Right renal pelvis (tissue), 4 donors: ENCODE data around the gene TREM1. TPM values are rescaled to one million over a fixed set of nuclear protein-coding genes. Genes with fewer than 3 reads are reported as not detected.
"Not testable (repeated sequence)": the region's sequence is repeated elsewhere in the genome, so short reads cannot be mapped to it uniquely, and the experiment has no call there.

Experiments
- DNase-seq, 4 donors: peaks; one replicate each; pipeline ENCODE4 v3.0.0-alpha.2; 2013; ENCODE audit warnings: low read depth in 4 of 4, low spot score in 3 of 4, missing footprints in 1 of 4
- polyA plus RNA-seq, 4 donors: library from polyadenylated mRNA; unstranded; fragments of 120-200 nt; gene quantifications; one replicate each; pipeline ENCODE4 v1.2.1, GENCODE V29; 2013; ENCODE audit not compliant: insufficient read length in 4 of 4

TREM1 gene
- polyA plus RNA-seq, 4 donors, result 0.29 TPM; not detected in 3

- no peak for DNase-seq
Observed at GRCh38 chr6:41266541-41266940, 19.9 kb downstream of the TREM1 start.

DNA sequence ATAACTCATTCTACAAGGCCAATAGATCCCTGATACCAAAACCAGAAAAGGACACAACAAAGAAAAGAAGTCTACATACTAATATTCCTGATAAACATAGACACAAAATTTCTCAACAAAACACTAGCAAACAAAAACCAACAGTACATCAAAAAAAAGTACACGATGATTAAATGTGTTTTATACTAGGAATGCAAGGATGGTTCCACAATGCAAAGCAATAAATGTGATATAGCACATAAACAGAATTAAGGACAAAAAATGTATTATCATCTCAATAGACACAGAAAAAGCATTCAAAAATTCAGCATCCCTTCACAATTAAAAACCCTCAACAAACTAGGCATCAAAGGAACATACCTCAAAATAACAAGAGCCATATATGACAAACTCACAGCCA, 23.2 kb downstream of the TREM1 start:
- no peak for DNase-seq

DNA sequence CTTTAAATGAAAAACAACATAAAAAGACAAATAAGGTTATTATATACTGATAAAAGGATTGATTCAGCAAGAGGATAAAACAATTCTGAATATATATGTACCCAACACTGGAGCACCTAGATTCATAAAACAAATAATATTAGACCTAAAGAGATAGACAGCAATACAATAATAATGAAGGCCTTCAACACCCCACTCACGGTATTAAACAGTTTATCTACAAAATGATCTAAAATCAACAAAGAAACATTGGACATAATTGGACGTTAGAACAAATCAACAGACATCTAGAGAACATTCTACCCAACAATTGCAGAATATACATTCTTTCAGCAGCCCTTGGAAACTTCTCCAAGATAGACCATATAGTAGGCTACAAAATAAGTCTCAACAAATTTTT, 24.1 kb downstream of the TREM1 start:
- DNase-seq, result no peak

DNA sequence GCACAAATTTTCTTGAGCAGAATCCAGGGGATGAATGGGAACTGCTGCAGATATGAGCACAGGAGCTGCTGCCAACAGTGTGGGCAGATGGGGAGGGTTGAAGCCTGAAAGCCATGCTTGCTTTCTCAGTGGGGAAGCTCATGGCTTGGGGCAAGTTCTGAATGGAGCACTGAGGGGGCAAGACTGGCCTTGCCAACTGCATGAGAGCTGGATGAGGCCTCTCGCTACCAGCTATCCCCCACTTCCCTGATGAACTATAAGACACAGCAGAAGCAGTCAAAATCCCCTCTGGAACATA, 28.3 kb downstream of the TREM1 start:
- DNase-seq, result no peak

- DNase-seq, result peak; percentile 75 to 85 (median 80)
Observed at GRCh38 chr6:41257369-41258195, 28.9 kb downstream of the TREM1 start.

DNA sequence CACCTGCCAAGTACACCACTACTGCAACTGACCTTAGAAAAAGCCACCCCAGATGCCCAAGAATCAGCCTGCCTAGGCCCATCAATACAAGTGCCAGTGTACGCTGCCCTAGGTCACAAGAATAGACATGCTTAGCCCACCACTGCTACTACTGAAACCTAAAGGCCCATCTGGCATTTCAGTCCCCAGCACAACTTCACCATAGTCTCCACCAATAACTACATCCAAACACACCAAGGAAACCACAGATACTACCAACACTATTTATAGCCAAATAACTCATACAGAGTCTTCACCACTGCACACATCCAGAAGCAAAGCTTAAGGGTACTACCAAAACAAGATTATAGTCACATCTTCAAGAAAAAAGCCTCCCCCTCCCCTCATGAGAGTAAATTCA, 30.1 kb downstream of the TREM1 start:
- no peak for DNase-seq

DNA sequence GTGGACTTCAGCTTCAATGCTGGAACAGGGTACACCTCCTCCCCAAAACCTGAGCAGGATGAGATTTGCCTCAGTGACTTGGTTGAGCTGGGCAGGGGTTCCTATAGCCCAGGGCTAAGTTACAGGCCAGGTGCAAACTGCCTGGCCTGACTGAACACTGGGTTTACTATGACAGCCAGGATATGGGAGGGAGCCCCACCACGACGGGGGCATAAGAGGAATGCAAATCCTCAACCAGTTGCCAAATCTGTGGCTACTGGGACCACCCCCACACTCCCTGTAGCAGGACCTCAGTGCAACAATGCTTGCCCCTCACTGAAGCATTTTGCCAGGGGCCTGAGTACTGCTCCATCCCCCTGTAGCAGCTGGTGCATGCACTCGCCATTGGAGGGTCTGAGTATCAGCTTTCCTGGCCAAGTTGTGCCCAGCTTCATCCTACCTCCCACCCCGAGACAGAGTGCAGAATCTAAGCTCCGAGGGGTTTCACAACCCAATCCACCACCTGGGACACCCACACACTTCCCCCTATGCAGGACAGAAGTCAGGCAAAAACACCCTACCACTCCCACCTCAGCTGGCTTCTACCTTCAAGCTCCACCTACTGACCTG, 30.7 kb downstream of the TREM1 start:
- DNase-seq, result no peak

- no peak for DNase-seq
Observed at GRCh38 chr6:41255110-41255509, 31.4 kb downstream of the TREM1 start.

DNA sequence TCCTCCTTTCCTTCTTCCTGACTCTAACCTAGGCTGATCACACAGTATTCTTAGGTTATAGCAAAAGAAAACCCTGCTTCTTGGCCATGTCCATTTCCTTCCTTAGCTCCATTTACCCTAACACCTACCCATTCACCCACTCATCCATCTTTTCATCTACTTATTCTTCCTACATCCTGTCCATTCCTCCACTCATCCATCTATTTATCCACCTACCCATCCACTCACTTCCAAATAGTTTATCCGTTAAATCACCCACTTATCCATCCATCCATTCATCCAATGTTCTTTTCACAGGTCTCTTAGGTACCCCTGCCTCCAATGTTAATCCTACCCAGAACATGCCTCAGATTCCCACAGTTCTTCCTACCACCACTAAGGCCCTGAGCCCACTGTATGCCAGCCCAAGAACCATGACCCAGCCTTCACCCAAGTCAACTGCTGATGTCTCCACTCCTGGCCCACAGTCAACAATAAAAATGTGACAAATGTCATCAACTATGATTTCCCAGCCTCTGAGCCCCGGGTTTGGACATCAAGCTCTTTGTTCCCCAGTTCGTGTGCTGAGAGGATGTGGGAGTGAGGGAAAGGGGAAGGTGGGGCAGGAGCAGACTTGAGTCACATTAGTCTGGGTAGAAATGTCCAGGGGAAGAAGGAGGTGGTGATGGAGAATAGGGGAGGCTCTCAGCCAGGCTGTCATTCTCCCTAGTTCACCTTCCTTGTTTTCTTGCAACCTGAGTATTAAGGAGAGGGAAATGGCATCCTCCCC, 33.9 kb downstream of the TREM1 start:
- DNase-seq, result no peak

- DNase-seq, result no peak
Observed at GRCh38 chr6:41247882-41248705, 38.4 kb downstream of the TREM1 start.

GRCh38 chr6:41247288-41247865, 39.1 kb downstream of the TREM1 start:
- DNase-seq, result no peak

DNA sequence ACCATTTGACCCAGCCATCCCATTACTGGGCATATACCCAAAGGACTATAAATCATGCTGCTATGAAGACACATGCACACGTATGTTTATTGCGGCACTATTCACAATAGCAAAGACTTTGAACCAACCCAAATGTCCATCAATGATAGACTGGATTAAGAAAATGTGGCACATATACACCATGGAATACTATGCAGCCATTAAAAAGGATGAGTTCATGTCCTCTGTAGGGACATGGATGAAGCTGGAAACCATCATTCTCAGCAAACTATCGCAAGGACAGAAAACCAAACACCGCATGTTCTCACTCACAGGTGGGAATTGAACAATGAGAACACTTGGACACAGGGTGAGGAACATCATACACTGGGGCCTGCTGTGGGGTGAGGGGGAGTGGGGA, 40.0 kb downstream of the TREM1 start:
- DNase-seq, result not testable (repeated sequence)

- no peak for DNase-seq
Observed at GRCh38 chr6:41239467-41240159, 46.9 kb downstream of the TREM1 start.

GRCh38 chr6:41237128-41237527, 49.4 kb downstream of the TREM1 start:
- DNase-seq, result no peak

- no peak for DNase-seq
Observed at GRCh38 chr6:41236276-41236675, 50.2 kb downstream of the TREM1 start.

GRCh38 chr6:41232667-41233066, 53.8 kb downstream of the TREM1 start:
- no peak for DNase-seq

DNA sequence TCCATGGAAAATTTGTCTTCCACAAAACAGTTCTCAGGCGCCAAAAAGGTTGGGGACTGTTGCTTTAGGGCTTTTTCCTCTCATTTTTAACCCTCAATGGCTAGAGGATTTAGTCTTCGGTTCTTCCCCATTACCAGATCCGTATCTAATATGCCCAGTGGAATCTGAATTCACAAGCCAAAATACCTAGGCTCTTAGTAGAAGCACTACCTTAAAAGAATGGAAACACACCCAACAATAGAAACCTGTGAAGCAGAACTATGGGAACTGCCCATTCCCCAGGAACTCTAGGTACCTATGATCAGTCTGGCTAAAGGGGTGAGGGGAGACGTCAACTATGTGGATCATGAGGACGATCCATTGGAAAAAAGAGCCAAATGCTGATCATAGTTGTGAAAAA, 55.2 kb downstream of the TREM1 start:
- DNase-seq, result no peak

DNA sequence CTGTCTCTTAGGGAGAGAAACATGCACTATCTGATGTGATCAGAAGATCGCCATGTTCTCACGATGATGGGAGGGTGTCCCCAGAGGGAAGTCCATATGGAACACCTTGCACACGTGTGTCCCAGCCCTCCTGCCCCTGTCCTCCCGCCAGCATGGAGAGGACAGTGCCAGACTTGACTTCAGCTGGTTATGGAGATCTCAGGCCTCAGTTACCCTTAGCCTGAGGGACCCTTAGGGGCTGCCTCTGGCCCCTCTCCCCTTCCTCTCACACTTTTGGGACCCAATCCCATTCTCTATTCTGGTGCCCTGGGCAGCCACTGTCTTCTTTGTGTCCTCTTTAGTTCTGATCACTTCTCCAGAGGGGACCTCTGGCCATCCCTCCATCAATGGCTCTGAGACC, 56.8 kb downstream of the TREM1 start:
- no peak for DNase-seq

DNA sequence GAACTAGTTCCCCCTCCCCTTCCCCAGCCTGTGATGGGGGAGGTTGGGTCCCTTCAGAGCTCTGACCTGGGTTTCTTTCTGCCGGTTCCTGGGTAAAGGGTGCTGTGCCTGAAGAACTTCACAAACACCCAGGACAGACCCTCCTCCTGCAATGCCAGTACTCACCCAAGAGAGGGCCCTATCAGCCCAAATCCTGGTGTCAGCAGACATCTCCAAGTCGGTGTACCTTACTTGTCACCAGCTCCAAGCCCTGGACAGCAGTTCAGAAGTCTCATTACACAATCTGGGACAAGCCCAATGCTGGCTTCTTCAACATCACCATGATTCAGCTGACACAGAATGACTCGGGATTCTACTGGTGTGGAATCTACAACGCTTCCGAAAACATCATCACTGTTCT, 57.9 kb downstream of the TREM1 start:
- no peak for DNase-seq

DNA sequence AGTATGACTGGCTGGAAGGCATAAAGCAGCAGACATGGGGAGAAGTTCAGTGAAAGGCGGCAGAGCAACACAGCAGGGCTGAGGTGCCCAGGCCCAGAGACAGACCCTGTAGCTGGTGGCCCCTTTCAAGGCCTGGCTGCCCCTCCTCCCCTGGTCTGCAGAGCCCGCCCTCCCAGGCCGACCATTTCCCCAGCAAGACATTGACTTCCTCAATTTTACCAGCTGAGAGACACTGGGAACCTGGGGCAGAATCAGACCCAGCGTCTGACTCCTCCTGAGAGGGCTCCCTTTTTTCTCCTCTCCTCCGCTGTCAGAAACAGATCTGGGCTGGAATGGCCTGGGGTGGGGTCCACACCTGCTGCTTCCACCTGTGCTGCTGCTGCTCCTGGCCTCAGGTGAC, 58.4 kb downstream of the TREM1 start, which contains the start of gene TREML4:
Gene TREML4, plus strand, starts transcription at position 254 of the 400 bp plus-strand sequence. Its CDS starts 79 bp downstream, at position 333.
- DNase-seq, result no peak
